Superior temporal gyrus (tissue), 1 donor: Measurements from ENCODE around the gene ST6GAL1.
"Not testable (repeated sequence)": the region's sequence is repeated elsewhere in the genome, so short reads cannot be mapped to it uniquely, and the experiment has no call there.

Source experiments
- DNase-seq: peaks from one replicate; pipeline ENCODE4 v3.0.0-alpha.2; 2016; ENCODE audit errors: extremely low spot score

ST6GAL1 gene

DNA sequence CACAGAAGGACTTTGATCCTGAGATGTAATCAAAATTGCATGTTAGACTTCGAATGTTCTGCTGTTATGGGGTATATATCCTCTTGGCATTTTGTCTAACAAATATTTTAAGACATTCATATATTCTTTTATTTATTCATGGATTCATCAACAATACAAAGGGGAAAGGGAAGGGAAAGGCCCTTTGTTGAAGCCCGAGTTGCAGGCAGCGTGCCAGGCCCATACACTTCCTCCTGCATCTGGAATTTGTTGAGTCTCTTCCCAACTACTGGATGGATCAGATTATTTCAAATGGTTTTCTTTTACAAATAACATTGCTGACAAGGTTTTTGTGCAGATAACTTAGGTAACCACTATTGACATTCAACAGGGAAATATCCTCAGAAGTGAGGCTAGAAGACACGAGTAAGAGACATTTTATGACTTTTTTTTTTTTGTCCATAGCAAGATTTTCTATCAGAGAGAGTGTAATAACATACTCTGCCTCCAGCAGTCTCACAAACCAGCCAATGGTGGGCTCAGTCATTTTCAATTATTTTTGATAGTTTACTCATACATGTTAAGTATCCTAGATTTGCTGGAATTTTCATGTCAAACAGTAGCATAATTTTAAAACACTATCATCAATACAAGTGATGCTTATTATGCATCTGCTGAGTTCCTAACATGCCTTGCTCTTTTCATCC, 114.7 kb downstream of the ST6GAL1 start:
- DNase-seq = no peak

DNA sequence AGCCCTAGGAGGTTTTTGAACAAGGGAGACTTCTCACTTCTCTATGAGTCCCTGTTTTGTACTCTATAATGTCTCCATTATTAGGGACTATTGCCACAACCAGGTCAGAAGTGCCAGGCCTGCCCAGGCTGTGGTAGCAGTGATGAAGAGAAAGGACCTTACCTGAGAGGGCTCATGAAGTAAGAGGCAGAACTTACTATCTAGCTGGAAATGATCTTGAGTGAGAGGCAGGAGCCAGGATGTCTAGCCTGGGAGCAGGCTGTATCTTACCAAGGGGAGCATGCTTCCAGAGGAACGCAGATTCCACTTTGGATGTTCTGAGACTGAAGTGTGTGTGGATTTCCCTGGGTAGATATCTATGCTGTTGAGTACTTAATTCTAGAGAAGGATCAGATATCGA, 115.7 kb downstream of the ST6GAL1 start:
- no peak for DNase-seq

DNA sequence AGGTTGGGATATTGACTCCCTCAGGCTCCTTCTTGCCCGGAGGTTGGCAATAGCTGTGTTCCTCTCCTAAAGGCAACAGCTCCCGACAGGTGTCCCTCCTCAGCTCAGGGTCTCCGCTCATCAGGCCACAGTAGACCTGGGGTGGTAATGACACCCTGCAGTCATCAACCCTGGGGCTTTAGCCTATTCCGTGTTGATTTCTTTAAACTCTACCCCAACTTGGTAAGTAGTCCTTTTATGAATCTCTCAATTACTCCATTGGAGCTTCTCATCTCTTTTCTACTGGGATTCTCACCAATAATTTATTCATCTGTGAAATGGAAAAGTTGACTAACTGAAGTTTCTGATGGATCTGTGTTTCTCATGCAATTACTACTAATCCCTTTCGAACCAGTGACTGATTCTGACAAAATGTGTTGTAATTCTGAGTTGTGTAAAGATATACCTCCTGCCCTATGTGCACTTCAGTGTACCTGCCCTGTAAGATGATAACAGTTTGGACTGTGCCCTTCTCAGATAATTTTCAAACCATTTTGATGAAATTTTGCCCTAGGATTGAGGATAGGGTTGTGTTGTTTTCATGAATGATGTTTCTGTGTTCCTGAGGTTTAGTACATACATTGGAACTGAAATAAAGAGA, 119.3 kb downstream of the ST6GAL1 start:
- no peak for DNase-seq

DNA sequence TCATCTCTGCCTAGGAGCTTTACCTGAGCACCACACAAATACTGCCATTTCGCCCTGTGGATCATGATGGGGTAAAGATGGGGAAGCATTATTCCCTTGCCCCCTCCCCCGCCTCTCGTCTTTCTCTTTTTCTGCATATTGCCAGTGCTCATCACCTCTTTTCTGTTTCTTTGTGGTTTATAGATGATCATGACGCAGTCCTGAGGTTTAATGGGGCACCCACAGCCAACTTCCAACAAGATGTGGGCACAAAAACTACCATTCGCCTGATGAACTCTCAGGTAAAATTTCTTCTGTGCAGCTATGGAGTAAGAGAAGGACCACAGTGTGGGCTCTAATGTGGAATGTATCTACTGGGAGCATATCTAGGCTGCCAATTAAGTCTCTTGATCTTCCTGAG, 120.7 kb downstream of the ST6GAL1 start:
- DNase-seq = no peak

DNA sequence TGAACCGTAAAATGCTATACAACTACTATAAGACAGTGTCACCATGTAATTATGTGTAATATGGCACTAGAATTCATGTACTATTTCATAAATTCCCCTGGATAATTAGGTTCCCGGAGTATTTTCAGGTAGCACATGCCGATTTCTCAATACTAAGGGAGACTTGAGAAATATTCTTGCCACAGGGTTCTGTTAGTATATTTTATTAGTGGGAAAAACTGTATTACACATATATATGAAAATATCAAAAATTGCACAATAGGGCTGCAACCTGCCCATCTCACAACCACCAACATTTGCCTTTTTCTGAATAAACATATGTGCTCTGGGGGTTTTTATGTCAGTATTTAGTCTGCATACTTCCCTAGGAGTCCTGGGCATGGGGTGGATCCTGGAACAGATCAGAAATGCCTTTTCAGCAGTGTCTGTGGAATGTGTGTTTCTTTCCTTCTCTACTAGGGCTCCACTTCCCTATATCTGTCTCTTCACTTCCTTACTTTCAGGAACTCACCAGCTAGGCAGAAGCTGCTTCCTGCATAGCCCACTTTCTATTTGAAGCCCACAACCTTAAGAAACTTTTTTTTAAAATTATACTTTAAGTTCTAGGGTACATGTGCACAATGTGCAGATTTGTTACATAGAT, 121.5 kb downstream of the ST6GAL1 start:
- no peak for DNase-seq

DNA sequence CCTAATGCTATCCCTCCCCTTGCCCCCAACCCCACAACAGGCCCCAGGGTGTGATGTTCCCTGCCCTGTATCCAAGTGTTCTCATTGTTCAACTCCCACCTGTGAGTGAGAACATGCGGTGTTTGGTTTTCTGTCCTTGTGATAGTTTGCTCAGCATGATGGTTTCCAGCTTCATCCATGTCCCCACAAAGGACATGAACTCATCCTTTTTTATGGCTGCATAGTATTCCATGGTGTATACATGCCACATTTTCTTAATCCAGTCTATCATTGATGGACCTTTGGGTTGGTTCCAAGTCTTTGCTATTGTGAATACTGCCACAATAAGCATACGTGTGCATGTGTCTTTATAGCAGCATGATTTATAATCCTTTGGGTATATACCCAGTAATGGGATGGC, 122.1 kb downstream of the ST6GAL1 start:
- DNase-seq = not testable (repeated sequence)

DNA sequence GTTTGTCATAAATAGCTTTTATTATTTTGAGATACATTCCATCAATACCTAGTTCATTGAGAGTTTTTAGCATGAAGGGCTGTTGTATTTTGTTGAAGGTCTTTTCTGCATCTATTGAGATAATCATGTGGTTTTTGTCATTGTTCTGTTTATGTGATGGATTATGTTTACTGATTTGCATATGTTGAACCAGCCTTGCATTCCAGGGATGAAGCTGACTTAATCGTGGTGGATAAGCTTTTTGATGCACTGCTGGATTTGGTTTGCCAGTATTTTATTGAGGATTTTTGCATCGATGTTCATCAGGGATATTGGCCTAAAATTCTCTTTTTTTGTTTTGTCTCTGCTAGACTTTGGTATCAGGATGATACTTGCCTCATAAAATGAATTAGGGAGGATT, 124.1 kb downstream of the ST6GAL1 start:
- DNase-seq = not testable (repeated sequence)

DNA sequence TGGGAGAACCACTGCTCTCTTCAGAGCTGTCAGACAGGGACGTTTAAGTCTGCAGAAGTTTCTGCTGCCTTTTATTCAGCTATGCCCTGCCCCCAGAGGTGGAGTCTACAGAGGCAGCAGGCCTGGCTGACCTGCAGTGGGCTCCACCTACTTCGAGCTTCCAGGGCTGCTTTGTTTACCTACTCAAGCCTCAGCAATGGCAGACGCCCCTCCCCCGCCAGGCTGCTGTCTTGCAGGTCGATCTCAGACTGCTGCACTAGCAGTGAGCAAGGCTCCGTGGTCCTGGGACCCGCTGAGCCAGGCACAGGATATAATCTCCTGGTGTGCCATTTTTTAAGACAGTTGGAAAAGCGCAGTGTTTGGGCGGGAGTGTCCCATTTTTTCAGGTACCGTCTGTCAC, 127.5 kb downstream of the ST6GAL1 start:
- DNase-seq = not testable (repeated sequence)

DNA sequence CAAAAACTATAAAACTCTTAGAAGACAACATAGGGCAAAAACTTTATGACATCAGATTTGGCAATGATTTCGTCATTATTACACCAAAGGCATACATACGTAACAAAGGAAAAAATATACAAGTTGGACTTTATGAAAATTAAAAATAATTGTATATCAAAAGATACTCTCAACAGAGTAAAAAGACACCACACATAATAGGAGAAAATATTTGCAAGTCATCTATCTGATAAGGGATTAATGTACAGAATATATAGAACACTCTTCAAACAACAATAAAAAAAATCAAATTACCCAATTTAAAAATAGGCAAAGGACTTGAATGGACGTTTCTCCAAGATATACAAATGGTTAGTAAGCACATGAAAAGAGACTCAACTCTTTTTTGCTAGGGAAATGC, 131.4 kb downstream of the ST6GAL1 start:
- no peak for DNase-seq

DNA sequence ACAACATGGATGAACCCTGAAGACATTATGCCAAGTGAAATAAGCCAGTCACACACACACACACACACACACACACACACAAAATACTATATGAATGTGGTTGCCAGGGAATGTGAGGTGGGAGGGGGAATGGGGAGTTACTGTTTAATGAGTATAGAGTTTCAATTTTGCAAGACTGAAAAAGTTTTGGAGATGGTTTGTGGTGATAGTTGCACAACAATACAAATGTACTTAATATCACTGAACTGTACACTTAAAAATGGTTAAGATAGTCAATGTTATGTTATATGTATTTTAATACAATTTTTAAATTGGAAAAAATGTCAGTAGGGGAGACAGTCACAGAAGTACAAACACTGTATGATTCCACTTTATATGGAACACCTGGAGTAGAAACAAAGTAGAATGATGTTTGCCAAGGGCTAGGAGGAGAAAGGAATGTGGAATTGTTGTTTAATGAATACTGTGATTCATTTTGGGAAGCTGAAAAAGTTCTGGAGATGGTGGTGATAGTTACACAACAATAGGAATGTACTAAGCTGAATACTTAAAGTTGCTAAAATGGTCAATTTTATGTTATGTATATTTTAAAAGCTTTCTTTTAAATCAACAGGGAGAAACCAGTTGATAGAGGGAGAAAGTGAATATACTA, 132.3 kb downstream of the ST6GAL1 start:
- no peak for DNase-seq

DNA sequence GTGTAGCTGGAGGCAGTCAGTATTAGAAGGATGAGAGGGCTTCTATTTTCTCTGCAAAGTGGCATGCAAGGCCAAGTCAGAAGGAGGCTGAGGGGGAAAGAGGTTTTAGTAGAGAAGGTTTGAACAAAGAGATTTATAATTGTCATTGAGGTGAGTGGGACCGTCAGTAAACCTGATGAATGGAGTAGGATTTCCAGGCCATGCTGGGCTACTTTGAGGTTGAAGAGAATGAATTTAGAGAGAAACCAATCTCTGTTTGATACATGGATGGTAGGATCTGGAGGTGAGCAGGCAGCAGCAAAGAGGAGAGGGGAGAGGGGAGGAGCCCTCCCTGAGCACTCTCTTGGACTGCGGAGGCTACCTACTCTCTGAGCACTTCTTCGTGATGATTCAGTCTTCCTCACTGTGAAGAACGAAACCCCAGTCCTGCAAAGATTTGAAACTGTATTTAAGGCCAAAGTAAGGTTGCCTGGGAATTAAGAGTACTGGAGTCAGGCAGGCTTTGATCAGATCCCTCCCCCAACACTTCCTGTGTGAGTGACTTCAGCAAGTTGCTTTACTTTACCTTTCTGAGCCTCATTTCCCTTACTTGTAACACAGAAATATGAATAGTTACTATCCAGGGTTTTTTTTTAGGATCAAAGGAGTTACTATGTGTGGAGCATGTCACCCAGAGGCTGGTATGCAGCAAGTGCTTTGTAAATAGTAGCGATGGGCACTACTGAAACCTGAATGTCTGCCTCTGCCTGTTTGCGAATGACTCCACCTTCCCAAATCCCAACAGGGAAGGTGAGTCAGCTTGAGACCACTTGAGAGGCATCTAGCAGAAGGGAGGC, 133.2 kb downstream of the ST6GAL1 start:
- no peak for DNase-seq

DNA sequence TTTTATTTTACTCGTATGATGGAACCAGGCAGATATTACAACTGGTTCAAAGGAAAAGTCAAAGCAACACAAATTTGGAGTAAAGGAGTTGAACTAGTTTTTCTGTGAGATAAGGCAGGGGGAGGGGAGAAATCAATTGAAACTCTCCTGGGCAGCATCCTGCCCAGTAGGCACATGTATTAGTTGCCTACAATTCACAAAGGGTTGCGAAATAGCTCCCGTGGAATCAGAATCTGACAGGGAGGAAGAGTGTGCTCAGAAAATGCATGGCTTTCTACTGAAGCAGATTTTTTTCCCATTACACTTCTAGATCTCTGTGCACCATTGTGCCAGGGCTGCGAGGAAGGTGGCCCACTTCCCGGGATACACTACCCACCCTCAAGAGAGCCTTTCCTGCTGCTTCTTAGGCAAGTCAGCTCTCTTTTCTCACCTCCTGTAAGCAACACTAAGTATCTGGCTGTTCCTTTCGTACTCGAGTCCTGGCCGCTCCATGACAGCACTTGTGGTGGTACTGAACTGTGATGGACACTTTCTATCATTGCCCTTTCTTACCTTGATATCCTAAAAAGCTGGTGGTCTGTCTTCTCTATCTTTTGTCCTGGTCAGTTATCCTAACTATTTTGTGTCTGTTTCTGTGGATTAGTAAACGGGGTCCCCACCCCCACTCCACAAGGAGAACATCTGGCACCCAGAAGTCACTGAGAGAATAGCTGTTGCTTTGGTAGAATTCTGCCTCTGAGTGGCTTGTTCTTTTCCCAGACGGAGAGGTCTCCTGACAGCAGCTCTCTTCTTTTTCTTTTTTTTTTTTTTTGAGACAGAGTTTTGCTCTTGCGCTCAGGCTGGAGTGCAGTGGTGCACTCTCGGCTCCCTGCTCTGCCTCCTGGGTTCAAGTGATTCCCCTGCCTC, 134.1 kb downstream of the ST6GAL1 start:
- no peak for DNase-seq

DNA sequence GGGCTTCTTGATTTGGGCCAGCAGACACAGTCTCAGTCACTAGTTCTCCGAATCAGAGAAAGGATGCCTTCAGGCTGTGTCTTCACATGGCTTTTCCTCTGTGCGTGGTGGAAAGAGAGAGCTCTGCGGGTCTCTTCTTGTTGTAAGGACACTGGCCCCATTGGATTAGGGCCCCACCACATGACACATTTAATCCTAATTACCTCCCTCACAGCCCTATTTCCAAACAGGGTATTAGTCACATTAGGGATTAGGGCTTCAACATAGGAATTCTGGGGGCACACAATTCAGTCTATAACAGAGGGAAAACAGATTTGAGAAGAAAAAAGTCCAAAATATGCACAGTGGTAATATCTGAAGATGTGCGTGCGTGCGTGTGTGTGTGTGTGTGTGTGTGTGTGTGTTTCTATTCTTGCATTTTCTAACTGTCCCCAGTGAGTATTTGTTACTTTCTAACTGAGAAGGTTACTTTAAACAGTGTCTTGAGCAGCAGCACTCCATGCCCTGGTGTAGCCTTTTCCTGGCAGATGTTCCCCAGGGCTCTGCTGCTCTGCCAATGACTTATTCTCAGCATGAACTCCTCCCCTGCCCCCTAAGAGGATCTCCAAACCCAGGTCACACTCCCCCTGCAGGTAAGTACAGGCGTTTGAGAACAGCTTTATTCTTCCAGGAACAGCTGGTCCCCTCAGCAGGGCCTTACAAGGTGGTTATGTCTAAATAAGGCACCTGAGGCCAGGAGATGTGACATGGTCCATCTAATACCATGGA, 136.1 kb downstream of the ST6GAL1 start:
- DNase-seq = no peak

DNA sequence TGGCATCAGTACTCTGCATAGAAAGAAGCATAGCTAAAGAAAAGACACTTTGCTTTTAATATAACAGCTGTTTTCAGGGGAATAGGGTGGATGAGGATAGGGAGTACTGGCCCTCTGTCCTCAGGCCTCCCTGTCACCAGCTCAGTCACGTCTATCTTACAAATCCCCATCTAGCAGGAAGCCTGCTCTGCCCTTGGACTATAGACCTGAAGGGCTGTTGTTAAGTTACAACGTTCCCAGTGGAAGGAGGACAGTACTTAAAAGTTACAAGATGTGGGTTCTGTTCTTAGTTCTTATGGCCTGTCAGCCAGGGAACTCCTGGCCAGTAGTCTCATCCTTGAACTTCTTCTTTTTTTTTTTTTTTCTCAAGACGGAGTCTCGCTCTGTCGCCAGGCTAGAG, 138.5 kb downstream of the ST6GAL1 start:
- DNase-seq = no peak

DNA sequence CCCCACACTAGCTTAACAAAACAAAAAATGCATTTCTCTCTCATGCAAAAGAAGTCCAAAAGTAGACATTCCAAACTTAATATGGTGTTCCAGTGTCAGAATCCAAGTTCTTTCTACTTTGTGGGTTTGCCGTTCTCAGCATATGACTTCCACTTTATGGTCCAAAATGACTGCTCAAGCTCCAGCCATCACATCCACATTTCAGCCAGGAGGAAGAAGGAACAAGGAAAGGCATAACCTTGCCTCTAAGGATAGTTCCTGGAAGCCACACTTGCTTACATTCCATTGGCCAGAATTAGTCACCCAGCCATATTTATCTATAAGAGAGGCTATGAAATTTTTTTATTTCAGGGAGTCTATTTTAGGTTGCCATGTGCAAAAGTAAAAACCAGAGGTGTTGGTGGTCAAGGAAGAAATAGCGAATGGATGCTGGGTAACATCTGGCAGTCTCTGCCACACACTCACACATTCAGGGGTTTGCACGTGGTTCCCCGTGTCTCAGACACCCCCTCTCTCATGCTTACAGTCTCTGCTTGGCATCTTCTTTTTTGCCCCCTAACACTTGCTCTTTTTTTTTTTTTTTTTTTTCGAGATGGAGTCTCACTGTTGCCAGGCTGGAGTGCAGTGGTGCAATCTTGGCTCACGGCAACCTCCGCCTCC, 139.7 kb downstream of the ST6GAL1 start:
- no peak for DNase-seq

DNA sequence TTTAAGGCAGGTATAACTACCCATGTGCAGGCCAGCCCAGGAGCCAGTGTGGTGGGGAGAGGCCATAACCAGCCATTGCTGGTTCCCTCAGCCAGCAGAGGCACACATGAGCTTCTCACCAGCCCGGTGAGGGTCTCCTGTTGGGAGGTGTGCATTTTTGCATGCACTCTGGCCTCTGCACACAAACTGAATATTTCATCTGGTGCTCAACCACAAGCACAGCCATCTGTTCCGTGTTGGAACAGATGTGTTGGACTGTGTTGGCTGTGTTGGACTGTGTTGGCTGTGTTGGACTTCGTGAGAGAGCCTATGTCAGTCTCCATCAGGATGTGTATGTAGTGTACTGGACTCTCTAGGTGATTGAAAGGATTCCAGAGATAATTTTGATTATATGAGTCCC, 141.8 kb downstream of the ST6GAL1 start:
- no peak for DNase-seq

DNA sequence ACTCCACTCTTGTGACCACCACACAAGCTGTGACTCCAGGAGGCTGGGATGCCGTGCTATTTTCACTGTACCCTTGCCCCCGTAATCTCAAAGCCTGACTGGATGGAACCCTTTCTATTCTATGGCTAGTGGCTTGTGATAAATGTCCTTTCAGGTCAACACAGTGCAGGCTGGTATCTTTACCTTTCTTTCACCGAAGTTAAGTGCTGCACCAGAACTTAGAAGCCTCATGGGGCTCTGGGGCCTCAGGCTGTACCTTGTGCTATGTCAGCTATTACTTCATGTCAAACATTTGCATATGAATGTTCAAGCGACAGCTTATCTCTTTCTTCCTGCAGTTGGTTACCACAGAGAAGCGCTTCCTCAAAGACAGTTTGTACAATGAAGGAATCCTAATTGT, 142.2 kb downstream of the ST6GAL1 start:
- DNase-seq = no peak

DNA sequence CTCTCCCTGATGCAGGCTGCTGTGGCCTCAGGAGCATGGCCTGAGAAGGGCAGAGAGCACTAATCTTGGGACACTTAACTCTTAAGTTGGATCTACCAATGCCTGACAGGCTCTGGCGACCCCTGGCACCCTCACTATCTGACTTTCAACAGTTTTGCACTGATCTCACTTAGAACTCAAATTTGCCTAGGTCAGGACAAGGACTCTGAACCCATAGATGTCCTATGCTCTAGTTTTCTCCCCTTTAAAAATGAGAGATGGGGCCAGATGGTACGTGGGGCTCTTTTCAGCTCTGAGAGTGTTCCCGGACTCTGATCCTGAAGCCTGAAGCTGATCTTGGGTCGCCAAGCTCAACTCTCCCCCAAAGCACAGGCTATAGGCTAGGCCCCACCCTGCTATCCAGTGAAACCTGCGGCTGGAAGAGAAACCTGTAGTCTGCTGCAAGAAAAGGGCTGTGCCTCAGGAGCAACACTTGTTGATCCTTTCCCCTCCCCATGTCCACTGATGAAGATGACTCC, 143.3 kb downstream of the ST6GAL1 start:
- no peak for DNase-seq

DNA sequence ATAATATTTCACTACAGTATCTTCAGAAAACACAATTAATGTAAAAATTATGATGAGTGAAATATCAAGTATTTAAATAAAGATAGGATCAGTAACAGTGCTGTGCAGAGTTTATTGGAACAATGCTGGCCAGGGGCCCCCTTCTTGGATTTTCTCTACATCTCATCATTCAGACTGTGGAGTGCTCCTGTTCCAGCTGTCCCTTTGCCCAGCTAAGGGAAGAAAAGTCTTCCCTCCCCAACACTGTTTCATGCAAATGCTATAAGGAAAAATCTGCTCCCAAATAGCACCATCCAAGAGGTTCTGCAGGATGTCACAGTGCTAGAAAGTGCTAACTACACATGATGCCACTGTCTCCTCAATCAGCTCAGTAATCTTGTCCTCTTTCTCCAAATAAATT, 144.5 kb downstream of the ST6GAL1 start:
- no peak for DNase-seq
